Caco-2 (cell line): Measurements from ENCODE around the gene ZNF101. TPM values are rescaled to one million over a fixed set of nuclear protein-coding genes. Genes with fewer than 3 reads are reported as not detected.

Experiments used
- BruUV-seq: library from RNA; stranded (reverse); fragments of 400-500 nt; replicated peaks from 2 replicates; lab custom pipeline; 2021; lab: Mats Ljungman, UMichigan
- CTCF ChIA-PET: fragments of 300-600 bp; sonication (Branson Sonifier 250); formaldehyde crosslinking; loops from one replicate; lab custom pipeline; 2022; ENCODE audit warnings: antibody characterized with exemption; lab: Charles Lee
- POLR2A ChIA-PET: fragments of 300-600 bp; sonication (Branson Sonifier 250); formaldehyde crosslinking; loops from one replicate; lab custom pipeline; 2022; ENCODE audit warnings: antibody characterized with exemption; lab: Charles Lee
- DNase-seq, 2 experiments: peaks; one replicate each; pipeline versions ENCODE4 v3.0.0 to v3.0.0-alpha.2; 2020 to 2022
- H3K27me3 ChIP-seq: replicated peaks from 2 replicates; pipeline ENCODE4 v1.6.0; 2011; ENCODE audit warnings: low read length; ENCODE audit not compliant: control insufficient read depth, insufficient read depth
- H3K36me3 ChIP-seq: 2 replicates; pipeline ENCODE4 v1.5.1; 2011; ENCODE audit warnings: low read length; ENCODE audit not compliant: control insufficient read depth, insufficient read depth
- H3K4me1 ChIP-seq: fragments of 250-450 bp; sonication (Bioruptor Pico); 2 replicates; pipeline ENCODE4 v1.5.1; 2020; ENCODE audit warnings: mild to moderate bottlenecking
- H3K4me3 ChIP-seq: 2 replicates; pipeline ENCODE4 v1.5.1; 2011; ENCODE audit warnings: low read depth, mild to moderate bottlenecking, control low read depth, low read length
- H3K9me3 ChIP-seq: fragments of 250-450 bp; sonication (Bioruptor Pico); 2 replicates; pipeline ENCODE4 v1.5.1; 2020; ENCODE audit warnings: mild to moderate bottlenecking, moderate library complexity
- H3K27ac Mint-ChIP-seq: one replicate; pipeline ENCODE4 v1.8.0; 2022; ENCODE audit warnings: mixed read lengths; ENCODE audit not compliant: unreplicated experiment
- H3K27me3 Mint-ChIP-seq: one replicate; pipeline ENCODE4 v1.8.0; 2022; ENCODE audit warnings: mixed read lengths; ENCODE audit not compliant: insufficient read depth, unreplicated experiment
- H3K36me3 Mint-ChIP-seq: one replicate; pipeline ENCODE4 v1.8.0; 2022; ENCODE audit warnings: mild to moderate bottlenecking, mixed read lengths; ENCODE audit not compliant: insufficient read depth, unreplicated experiment
- H3K4me1 Mint-ChIP-seq: one replicate; pipeline ENCODE4 v1.8.0; 2022; ENCODE audit warnings: low read depth, mixed read lengths; ENCODE audit not compliant: unreplicated experiment
- H3K4me3 Mint-ChIP-seq: one replicate; pipeline ENCODE4 v1.8.0; 2022; ENCODE audit warnings: mild to moderate bottlenecking, moderate library complexity, mixed read lengths; ENCODE audit not compliant: unreplicated experiment
- H3K9me3 Mint-ChIP-seq: one replicate; pipeline ENCODE4 v1.8.0; 2022; ENCODE audit warnings: mixed read lengths; ENCODE audit not compliant: unreplicated experiment
- intact Hi-C: fragments of 100-400 bp; cut with micrococcal nuclease; formaldehyde crosslinking; loops from one replicate; pipeline ENCODE4 v1.10.0; 2022; ENCODE audit not compliant: unreplicated experiment
- total RNA-seq: library from RNA; stranded (reverse); gene quantifications from 2 replicates; pipeline ENCODE4 v1.2.3, GENCODE V29; 2022
- TF ChIP-seq, protein P1 (sequence below), 2 experiments: fragments of 200-600 bp in 1 of 2; IDR thresholded peaks; 1 replicate in 1 of 2; 2 replicates in 1 of 2; pipeline versions ENCODE4 v1.5.1 to v1.8.0; 2011 to 2022; ENCODE audit warnings: antibody characterized with exemption in 1 of 2, control low read depth in 1 of 2, inconsistent platforms in 1 of 2, low read depth in 1 of 2, low read length in 1 of 2, mild to moderate bottlenecking in 1 of 2, moderate library complexity in 1 of 2; ENCODE audit not compliant: insufficient read depth in 1 of 2, severe bottlenecking in 1 of 2, unreplicated experiment in 1 of 2

ZNF101 gene
- total RNA-seq, 1 experiment from 2014 or later, result 11.8 TPM

DNA sequence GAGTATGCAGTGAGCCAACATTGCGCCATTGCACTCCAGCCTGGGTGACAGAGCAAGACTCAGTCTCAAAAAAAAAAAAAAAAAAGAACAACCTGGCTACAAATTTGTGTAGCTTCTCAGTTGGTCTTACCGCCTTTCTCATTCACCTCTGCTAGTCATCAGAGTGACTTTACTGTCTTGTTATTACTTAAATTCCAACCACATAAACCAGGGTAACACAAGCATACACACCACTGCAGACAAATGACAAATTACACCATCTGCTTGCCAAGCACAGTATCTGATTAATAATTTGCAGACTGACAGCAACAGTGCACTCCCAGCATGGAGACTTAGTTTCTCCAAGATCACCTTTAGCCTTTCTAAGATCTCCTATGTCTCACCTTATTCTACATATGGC, 53.3 kb downstream of the ZNF101 start:
- no peaks in the 10 kb centered on the region for H3K4me1 ChIP-seq
- CTCF ChIA-PET, result no interaction called here
- POLR2A ChIA-PET, result no interaction called here
- peaks cover 66% of the 10 kb centered on the region for H3K9me3 Mint-ChIP-seq
- intact Hi-C loops, result loop anchor here (2.0 kb wide), 1 partner anchor 131 kb away; no protein-coding TSS in a partner anchor
- peaks cover 3% of the 10 kb centered on the region for H3K9me3 ChIP-seq
- 0 out of 2 replicates have a peak, but pooled peaks cover 1% of the 10 kb centered on the region for H3K36me3 ChIP-seq
- H3K27me3 Mint-ChIP-seq, result no peaks in the 10 kb centered on the region
- H3K4me3 Mint-ChIP-seq, result no peak overlapping the region
- no peaks in the 10 kb centered on the region for H3K27me3 ChIP-seq
- H3K4me3 ChIP-seq, result no peak overlapping the region
- H3K27ac Mint-ChIP-seq, result no peak overlapping the region
- no peaks in the 10 kb centered on the region for H3K4me1 Mint-ChIP-seq
- TF ChIP-seq, protein P1, sequence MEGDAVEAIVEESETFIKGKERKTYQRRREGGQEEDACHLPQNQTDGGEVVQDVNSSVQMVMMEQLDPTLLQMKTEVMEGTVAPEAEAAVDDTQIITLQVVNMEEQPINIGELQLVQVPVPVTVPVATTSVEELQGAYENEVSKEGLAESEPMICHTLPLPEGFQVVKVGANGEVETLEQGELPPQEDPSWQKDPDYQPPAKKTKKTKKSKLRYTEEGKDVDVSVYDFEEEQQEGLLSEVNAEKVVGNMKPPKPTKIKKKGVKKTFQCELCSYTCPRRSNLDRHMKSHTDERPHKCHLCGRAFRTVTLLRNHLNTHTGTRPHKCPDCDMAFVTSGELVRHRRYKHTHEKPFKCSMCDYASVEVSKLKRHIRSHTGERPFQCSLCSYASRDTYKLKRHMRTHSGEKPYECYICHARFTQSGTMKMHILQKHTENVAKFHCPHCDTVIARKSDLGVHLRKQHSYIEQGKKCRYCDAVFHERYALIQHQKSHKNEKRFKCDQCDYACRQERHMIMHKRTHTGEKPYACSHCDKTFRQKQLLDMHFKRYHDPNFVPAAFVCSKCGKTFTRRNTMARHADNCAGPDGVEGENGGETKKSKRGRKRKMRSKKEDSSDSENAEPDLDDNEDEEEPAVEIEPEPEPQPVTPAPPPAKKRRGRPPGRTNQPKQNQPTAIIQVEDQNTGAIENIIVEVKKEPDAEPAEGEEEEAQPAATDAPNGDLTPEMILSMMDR (IDR thresholded peaks at IDR 0.05; ENCODE audit: insufficient read depth in 1 of 2, low read depth in 1 of 2, low read length in 1 of 2, severe bottlenecking in 1 of 2, unreplicated experiment in 1 of 2), result no peak
- H3K36me3 Mint-ChIP-seq, result peaks cover 37% of the 10 kb centered on the region
- no peak for DNase-seq
- no TSS peak for BruUV-seq

DNA sequence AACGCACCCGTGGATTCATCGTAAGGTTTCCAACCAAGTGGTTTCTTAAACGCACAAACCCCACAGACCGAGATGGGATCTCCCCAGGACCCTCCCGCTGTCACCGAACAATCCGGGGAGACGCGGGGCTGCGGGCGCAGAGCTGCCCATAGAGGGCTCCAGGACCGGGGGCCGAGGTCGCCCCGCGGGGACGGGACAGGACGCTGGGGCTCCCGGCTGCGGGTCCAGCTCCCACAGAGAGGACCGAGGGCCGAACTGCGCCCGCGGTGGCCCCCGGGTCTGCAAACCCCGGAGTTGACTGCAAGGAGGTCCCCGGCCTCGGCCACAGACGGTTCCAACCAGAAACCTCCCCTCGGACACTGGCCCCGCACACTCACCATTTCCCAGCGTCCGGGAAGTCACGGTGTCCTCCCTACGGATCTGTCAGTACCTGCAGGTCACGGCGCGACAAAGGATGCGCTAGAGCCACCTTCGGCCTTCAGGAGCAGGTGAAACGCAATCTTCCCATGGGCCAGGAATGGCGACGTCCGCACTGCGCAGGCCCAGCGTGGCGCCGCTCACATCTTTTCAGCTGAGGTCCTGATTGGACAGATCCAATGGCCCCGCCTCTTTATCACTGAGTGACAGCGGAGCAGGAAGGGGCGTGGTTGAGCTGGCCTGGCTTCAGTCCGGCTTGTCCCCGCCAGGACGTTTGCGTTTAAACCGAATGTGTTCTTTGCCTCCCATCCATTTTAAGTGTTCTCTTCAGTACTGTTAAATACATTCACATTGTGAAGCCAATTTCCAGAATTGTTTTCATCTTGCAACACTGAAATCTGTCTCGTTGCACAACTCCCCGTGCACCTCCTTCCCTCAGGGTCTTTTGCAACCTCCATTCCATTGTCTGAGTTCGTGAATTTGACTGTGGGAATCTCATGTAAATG, 64.2 kb downstream of the ZNF101 start, which contains the start of gene ZNF14:
TSS of gene ZNF14 (minus strand) at position 534 of the 923 bp plus-strand sequence. CDS start at position 380, 154 bp downstream.
- ChIA-PET CTCF (interaction anchor here (2.0 kb wide), 1 partner anchor 44 kb away, joined by 8 read pairs; no protein-coding TSS in a partner anchor), POLR2A (interaction anchor here (0.6 to 1.4 kb wide), 7 partner anchors 17 to 133 kb away, joined by 3 to 15 read pairs (median 5); partner anchors contain the start of genes LPAR2, ZNF253 and ZNF506)
- TF ChIP-seq, protein P1 (IDR thresholded peaks at IDR 0.05; ENCODE audit: insufficient read depth in 1 of 2, low read depth in 1 of 2, low read length in 1 of 2, severe bottlenecking in 1 of 2, unreplicated experiment in 1 of 2), result peak; percentile 20 to 32
- peak within 1 kb of the TSS; percentile 98 for H3K4me3 ChIP-seq
- H3K4me1 ChIP-seq, result no peaks in the 10 kb centered on the region; the same call in 1 of the 2 replicates
- Mint-ChIP-seq H3K4me1 (no peaks in the 10 kb centered on the region), H3K27me3 (no peaks in the 10 kb centered on the region), H3K9me3 (no peaks in the 10 kb centered on the region), H3K4me3 (peak within 1 kb of the TSS; percentile 90), H3K27ac (peak within 1 kb of the TSS; percentile 82), H3K36me3 (peaks cover 25% of the 10 kb centered on the region)
- no TSS peak for BruUV-seq
- H3K36me3 ChIP-seq, result no peaks in the 10 kb centered on the region
- H3K27me3 ChIP-seq, result no peaks in the 10 kb centered on the region
- peaks cover 27% of the 10 kb centered on the region for H3K9me3 ChIP-seq
- peak; percentile 96 to 97 for DNase-seq
- intact Hi-C loops, result loop anchor here (1.0 kb wide), 2 partner anchors 43 to 70 kb away; partner anchors contain the start of gene ATP13A1

Other genes with a start within 250 kb of the ZNF101 start
- 3.1 and 3.8 TPM in 2 replicates for gene TSSK6, start 153.3 kb upstream of the ZNF101 start, total RNA-seq
- 345 and 355 TPM in 2 replicates for gene NDUFA13, start 152.6 kb upstream of the ZNF101 start, total RNA-seq
- 6.7 and 8.1 TPM in 2 replicates for gene YJEFN3, start 139.9 kb upstream of the ZNF101 start, total RNA-seq
- 1.1 and 1.3 TPM in 2 replicates for gene CILP2, start 130.6 kb upstream of the ZNF101 start, total RNA-seq
- gene PBX4, start 50.2 kb upstream of the ZNF101 start, total RNA-seq, result 3.5 and 3.6 TPM in 2 replicates
- 29.3 and 31.3 TPM in 2 replicates for gene LPAR2, start 40.6 kb upstream of the ZNF101 start, total RNA-seq
- gene GMIP, start 25.2 kb upstream of the ZNF101 start, total RNA-seq, result 8.6 and 10.4 TPM in 2 replicates
- gene ATP13A1, start 5.2 kb upstream of the ZNF101 start, total RNA-seq, result 83.0 and 93.1 TPM in 2 replicates
- gene ZNF14, start 64.3 kb downstream of the ZNF101 start, total RNA-seq, result 4.5 and 4.9 TPM in 2 replicates
- 8.1 and 9.4 TPM in 2 replicates for gene ZNF506, start 152.9 kb downstream of the ZNF101 start, total RNA-seq
- gene ZNF253, start 197.0 kb downstream of the ZNF101 start, total RNA-seq, result 6.4 and 7.1 TPM in 2 replicates
- 6.3 and 7.5 TPM in 2 replicates for gene ZNF93, start 232.1 kb downstream of the ZNF101 start, total RNA-seq